Left ventricle myocardium inferior (tissue), 1 donor: ENCODE measurements around the gene CRADD. TPM values are rescaled to one million over a fixed set of nuclear protein-coding genes. Genes with fewer than 3 reads are reported as not detected.

Experiments used
- DNase-seq: peaks from one replicate; pipeline ENCODE4 v3.0.0-alpha.2; 2020
- H3K27ac ChIP-seq: fragments of 200-600 bp; replicated peaks from 2 replicates; pipeline ENCODE4 v1.8.0; 2021
- H3K27me3 ChIP-seq: fragments of 200-600 bp; 2 replicates; pipeline ENCODE4 v1.8.0; 2021; ENCODE audit warnings: low read depth
- H3K36me3 ChIP-seq: fragments of 200-600 bp; 2 replicates; pipeline ENCODE4 v1.8.0; 2021
- H3K4me1 ChIP-seq: fragments of 200-600 bp; 2 replicates; pipeline ENCODE4 v1.8.0; 2021
- H3K4me3 ChIP-seq: fragments of 200-600 bp; 2 replicates; pipeline ENCODE4 v1.8.0; 2021; ENCODE audit warnings: mild to moderate bottlenecking, moderate library complexity
- H3K9me3 ChIP-seq: fragments of 200-600 bp; replicated peaks from 2 replicates; pipeline ENCODE4 v1.8.0; 2021
- CTCF ChIP-seq: fragments of 200-600 bp; IDR thresholded peaks from 2 replicates; pipeline ENCODE4 v1.8.0; 2021; ENCODE audit warnings: antibody characterized with exemption, mild to moderate bottlenecking, borderline replicate concordance
- intact Hi-C: fragments of 100-400 bp; cut with micrococcal nuclease; formaldehyde crosslinking; loops from one replicate; pipeline ENCODE4 v1.11.0; 2022
- total RNA-seq: library from RNA; stranded (reverse); fragmentation: NEBNext Ultra II Directional; extraction: Animal tissue kit (Norgen Biotek cat#: 25700); gene quantifications from one replicate; pipeline ENCODE4 v1.2.1, GENCODE V29; 2021
- donor health status: DM: no; HTN: yes; CAD: no; lungs with severe emphysema.

The CRADD gene
- total RNA-seq, 1 donor from 2014 or later: 46.4 TPM

GRCh38 chr12:93829016-93829415 is 151.8 kb downstream of the CRADD start:
- Histone ChIP-seq H3K27me3 (no peaks in the 10 kb centered on the region), H3K4me1 (peaks cover 73% of the 10 kb centered on the region), H3K36me3 (no peaks in the 10 kb centered on the region), H3K4me3 (no peak overlapping the region), H3K27ac (peak overlapping the region; percentile 77), H3K9me3 (no peaks in the 10 kb centered on the region)
- DNase-seq: no peak
- peak; percentile 19 for TF ChIP-seq CTCF
- intact Hi-C loops: no loop called here

GRCh38 chr12:93831374-93831773 is 154.2 kb downstream of the CRADD start:
- no peak for TF ChIP-seq CTCF
- Histone ChIP-seq H3K9me3 (no peaks in the 10 kb centered on the region), H3K4me3 (no peak overlapping the region), H3K4me1 (peaks cover 63% of the 10 kb centered on the region), H3K36me3 (no peaks in the 10 kb centered on the region), H3K27me3 (no peaks in the 10 kb centered on the region), H3K27ac (no peak overlapping the region)
- no peak for DNase-seq
- intact Hi-C loops: no loop called here

- TF ChIP-seq CTCF: no peak
- Histone ChIP-seq H3K4me3 (no peak overlapping the region), H3K27ac (no peak overlapping the region), H3K9me3 (no peaks in the 10 kb centered on the region), H3K4me1 (peaks cover 63% of the 10 kb centered on the region), H3K27me3 (no peaks in the 10 kb centered on the region), H3K36me3 (no peaks in the 10 kb centered on the region)
- intact Hi-C loops: no loop called here
- DNase-seq: no peak
Measured at GRCh38 chr12:93832131-93832530, 155.0 kb downstream of the CRADD start.

GRCh38 chr12:93833946-93834345 is 156.8 kb downstream of the CRADD start:
- Histone ChIP-seq H3K27me3 (no peaks in the 10 kb centered on the region), H3K27ac (no peak overlapping the region), H3K4me1 (peaks cover 59% of the 10 kb centered on the region), H3K4me3 (no peak overlapping the region), H3K36me3 (no peaks in the 10 kb centered on the region), H3K9me3 (no peaks in the 10 kb centered on the region)
- TF ChIP-seq CTCF: no peak
- intact Hi-C loops: no loop called here
- no peak for DNase-seq

GRCh38 chr12:93836620-93837260 is 159.6 kb downstream of the CRADD start:
- no peak for TF ChIP-seq CTCF
- no peaks in the 10 kb centered on the region for H3K36me3 ChIP-seq
- DNase-seq: no peak
- no peak overlapping the region for H3K4me3 ChIP-seq
- no peaks in the 10 kb centered on the region for H3K27me3 ChIP-seq
- H3K27ac ChIP-seq: peak overlapping the region; percentile 46
- intact Hi-C loops: no loop called here
- H3K9me3 ChIP-seq: no peaks in the 10 kb centered on the region
- H3K4me1 ChIP-seq: peaks cover 37% of the 10 kb centered on the region
